ENCODE results near the gene MYT1. TPM values are rescaled to one million over a fixed set of nuclear protein-coding genes. Genes with fewer than 3 reads are reported as not detected.

Gene MYT1
- total and polyA plus RNA-seq, 2 of the 13 experiments (the other 11 are each of a cell fraction or from before 2014, with no cell fraction given), result 0.58 to 2.5 TPM

GRCh38 chr20:64162239-64162910 is 1.9 kb upstream of the MYT1 start:
- Histone ChIP-seq H4K20me1 (ENCODE audit: insufficient read depth, low read length) (peaks cover 7% of the 10 kb centered on the region; the same call in 1 of the 2 replicates), H3K4me1 (ENCODE audit: insufficient read depth, low read length) (0 out of 2 replicates have a peak, but pooled peaks cover 5% of the 10 kb centered on the region), H3K79me2 (ENCODE audit: insufficient read depth, low read length) (no peaks in the 10 kb centered on the region), H3K9ac (ENCODE audit: insufficient read depth, low read depth, low read length) (no peak overlapping the region), H3K4me3 (replicated peaks in 1 of 3; ENCODE audit: insufficient read depth in 1 of 3, low read depth in 2 of 3, low read length in 3 of 3) (no peak overlapping the region), H3K27ac (ENCODE audit: extremely low read length, insufficient read depth, low read length) (no peak overlapping the region), H2AFZ (ENCODE audit: low read length) (no peak overlapping the region), H3K9me3 (ENCODE audit: low read length) (no peaks in the 10 kb centered on the region), H3K4me2 (ENCODE audit: low read depth, low read length) (no peak overlapping the region), H3K27me3 (ENCODE audit: control insufficient read depth in 1 of 2, insufficient read depth in 2 of 2, low read length in 2 of 2) (peaks cover 7 to 66% of the 10 kb centered on the region in 2 experiments; a peak in 4 of 5 replicates), H3K36me3 (replicated peaks in 1 of 2; ENCODE audit: control insufficient read depth in 1 of 2, insufficient read depth in 2 of 2, low read length in 2 of 2) (no peaks in the 10 kb centered on the region)
- DNase-seq (ENCODE audit: low spot score) (no peak), ATAC-seq (no peak), FAIRE-seq (no peak)
- no TSS peak for BruUV-seq (replicated peaks)
- 43% methylated on average over 23 of the region's 23 CpGs for WGBS (ENCODE audit: low lambda C conversion rate)
- intact Hi-C loops (cut with micrococcal nuclease; ENCODE audit: unreplicated experiment) (no loop called here), in situ Hi-C loops (cut with HindIII; ENCODE audit: extremely low pct_ligation_motif_present, low pct_unique_long_range_greater_than_20kb) (no loop called here)
- ChIA-PET CTCF (ENCODE audit: low intra/inter-chr PET ratio, low total read pairs) (interaction anchor here (1.9 kb wide), 1 partner anchor 124 kb away, joined by 7 read pairs; no protein-coding TSS in a partner anchor), POLR2A (interaction anchor here (1.3 kb wide), 1 partner anchor 10 kb away, joined by 3 read pairs; no protein-coding TSS in a partner anchor)
- no peak for TF ChIP-seq LCORL (IDR thresholded peaks at IDR 0.05)
- no peak for TF ChIP-seq LCORL (CRISPR knock-in tag; IDR thresholded peaks at IDR 0.05)
- TF ChIP-seq TP53 (CRISPR knock-in tag; conservative IDR thresholded peaks at IDR 0.05), result peak; percentile 14; the same call in 1 of the 2 replicates
- TF ChIP-seq RXRB (CRISPR knock-in tag; IDR thresholded peaks at IDR 0.05; ENCODE audit: borderline replicate concordance), result no peak
- TF ChIP-seq, protein P1, sequence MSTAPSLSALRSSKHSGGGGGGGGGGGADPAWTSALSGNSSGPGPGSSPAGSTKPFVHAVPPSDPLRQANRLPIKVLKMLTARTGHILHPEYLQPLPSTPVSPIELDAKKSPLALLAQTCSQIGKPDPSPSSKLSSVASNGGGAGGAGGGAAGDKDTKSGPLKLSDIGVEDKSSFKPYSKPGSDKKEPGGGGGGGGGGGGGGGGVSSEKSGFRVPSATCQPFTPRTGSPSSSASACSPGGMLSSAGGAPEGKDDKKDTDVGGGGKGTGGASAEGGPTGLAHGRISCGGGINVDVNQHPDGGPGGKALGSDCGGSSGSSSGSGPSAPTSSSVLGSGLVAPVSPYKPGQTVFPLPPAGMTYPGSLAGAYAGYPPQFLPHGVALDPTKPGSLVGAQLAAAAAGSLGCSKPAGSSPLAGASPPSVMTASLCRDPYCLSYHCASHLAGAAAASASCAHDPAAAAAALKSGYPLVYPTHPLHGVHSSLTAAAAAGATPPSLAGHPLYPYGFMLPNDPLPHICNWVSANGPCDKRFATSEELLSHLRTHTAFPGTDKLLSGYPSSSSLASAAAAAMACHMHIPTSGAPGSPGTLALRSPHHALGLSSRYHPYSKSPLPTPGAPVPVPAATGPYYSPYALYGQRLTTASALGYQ (CRISPR knock-in tag; IDR thresholded peaks at IDR 0.05), result 0 out of 2 replicates have a peak, but pooled peaks have one; percentile 0
- TF ChIP-seq XBP1 (CRISPR knock-in tag; IDR thresholded peaks at IDR 0.05), result 0 out of 2 replicates have a peak, but pooled peaks have one; percentile 11
- TF ChIP-seq ZNF598 (CRISPR knock-in tag; IDR thresholded peaks at IDR 0.05; ENCODE audit: borderline replicate concordance), result 0 out of 2 replicates have a peak, but pooled peaks have one; percentile 9
- peak; percentile 3; the same call in 1 of the 2 replicates for TF ChIP-seq ZFP91 (CRISPR knock-in tag; IDR thresholded peaks at IDR 0.05; ENCODE audit: borderline replicate concordance)
- TF ChIP-seq ZNF3 (CRISPR knock-in tag; IDR thresholded peaks at IDR 0.05), result no peak
- TF ChIP-seq TFAP4 (IDR thresholded peaks at IDR 0.05; ENCODE audit: borderline replicate concordance, low read depth), result peak; percentile 11; the same call in 1 of the 2 replicates
- TF ChIP-seq, protein P2, sequence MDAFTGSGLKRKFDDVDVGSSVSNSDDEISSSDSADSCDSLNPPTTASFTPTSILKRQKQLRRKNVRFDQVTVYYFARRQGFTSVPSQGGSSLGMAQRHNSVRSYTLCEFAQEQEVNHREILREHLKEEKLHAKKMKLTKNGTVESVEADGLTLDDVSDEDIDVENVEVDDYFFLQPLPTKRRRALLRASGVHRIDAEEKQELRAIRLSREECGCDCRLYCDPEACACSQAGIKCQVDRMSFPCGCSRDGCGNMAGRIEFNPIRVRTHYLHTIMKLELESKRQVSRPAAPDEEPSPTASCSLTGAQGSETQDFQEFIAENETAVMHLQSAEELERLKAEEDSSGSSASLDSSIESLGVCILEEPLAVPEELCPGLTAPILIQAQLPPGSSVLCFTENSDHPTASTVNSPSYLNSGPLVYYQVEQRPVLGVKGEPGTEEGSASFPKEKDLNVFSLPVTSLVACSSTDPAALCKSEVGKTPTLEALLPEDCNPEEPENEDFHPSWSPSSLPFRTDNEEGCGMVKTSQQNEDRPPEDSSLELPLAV (CRISPR knock-in tag; conservative IDR thresholded peaks at IDR 0.05; ENCODE audit: low read depth), result 0 out of 2 replicates have a peak, but pooled peaks have one; percentile 1
- TF ChIP-seq, protein P3, sequence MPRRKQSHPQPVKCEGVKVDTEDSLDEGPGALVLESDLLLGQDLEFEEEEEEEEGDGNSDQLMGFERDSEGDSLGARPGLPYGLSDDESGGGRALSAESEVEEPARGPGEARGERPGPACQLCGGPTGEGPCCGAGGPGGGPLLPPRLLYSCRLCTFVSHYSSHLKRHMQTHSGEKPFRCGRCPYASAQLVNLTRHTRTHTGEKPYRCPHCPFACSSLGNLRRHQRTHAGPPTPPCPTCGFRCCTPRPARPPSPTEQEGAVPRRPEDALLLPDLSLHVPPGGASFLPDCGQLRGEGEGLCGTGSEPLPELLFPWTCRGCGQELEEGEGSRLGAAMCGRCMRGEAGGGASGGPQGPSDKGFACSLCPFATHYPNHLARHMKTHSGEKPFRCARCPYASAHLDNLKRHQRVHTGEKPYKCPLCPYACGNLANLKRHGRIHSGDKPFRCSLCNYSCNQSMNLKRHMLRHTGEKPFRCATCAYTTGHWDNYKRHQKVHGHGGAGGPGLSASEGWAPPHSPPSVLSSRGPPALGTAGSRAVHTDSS (CRISPR knock-in tag; conservative IDR thresholded peaks at IDR 0.05), result 0 out of 2 replicates have a peak, but pooled peaks have one; percentile 11
- peak; percentile 10; the same call in 1 of the 2 replicates for TF ChIP-seq ZC3H13 (CRISPR knock-in tag; IDR thresholded peaks at IDR 0.05)
- TF ChIP-seq EHMT2 (IDR thresholded peaks at IDR 0.05; ENCODE audit: borderline replicate concordance, low read depth, low read length), result peak; percentile 82; the same call in 1 of the 2 replicates
- TF ChIP-seq ZNF501 (CRISPR knock-in tag; IDR thresholded peaks at IDR 0.05), result peak; percentile 12; the same call in 1 of the 2 replicates

Measured in HepG2 (cell line).